Kidney (tissue), 14 donors: Measurements from ENCODE around the gene SLC26A1. TPM values are rescaled to one million over a fixed set of nuclear protein-coding genes. Genes with fewer than 3 reads are reported as not detected.
A peak's percentile ranks its signal among the peaks of the same experiment; 100 is the strongest.

Source experiments
- DNase-seq, 5 donors: peaks; one replicate each; pipeline ENCODE4 v3.0.0-alpha.2; 2013 to 2020
- FAIRE-seq: peaks from 2 replicates; lab custom pipeline; 2012; peaks lifted over from hg19 to GRCh38; lab: Jason Lieb, UNC
- H3K27ac ChIP-seq, 2 donors: one replicate each; pipeline ENCODE4 v1.7.0; 2013; ENCODE audit warnings: low read depth in 2 of 2, low read length in 2 of 2, inconsistent platforms in 1 of 2
- H3K27me3 ChIP-seq: one replicate; pipeline ENCODE4 v1.7.1; 2013; ENCODE audit warnings: low read length, inconsistent platforms; ENCODE audit not compliant: control insufficient read depth, insufficient read depth
- H3K36me3 ChIP-seq, 3 donors: one replicate each; pipeline versions ENCODE4 v1.7.0 to v1.7.1; 2013; ENCODE audit warnings: low read length in 3 of 3, control low read depth in 1 of 3, inconsistent platforms in 1 of 3; ENCODE audit not compliant: insufficient read depth in 3 of 3, control insufficient read depth in 2 of 3
- H3K4me1 ChIP-seq, 3 donors: one replicate each; pipeline versions ENCODE4 v1.7.0 to v1.7.1; 2013; ENCODE audit warnings: low read length in 3 of 3, inconsistent platforms in 1 of 3, low read depth in 1 of 3; ENCODE audit not compliant: control insufficient read depth in 2 of 3, insufficient read depth in 2 of 3
- H3K4me3 ChIP-seq, 3 donors: one replicate each; pipeline versions ENCODE4 v1.7.0 to v1.8.1; 2013; ENCODE audit warnings: low read length in 3 of 3, control low read depth in 1 of 3, inconsistent platforms in 1 of 3
- H3K9ac ChIP-seq, 3 donors: one replicate each; pipeline versions ENCODE4 v1.7.0 to v1.7.1; 2013; ENCODE audit warnings: low read length in 3 of 3, control low read depth in 1 of 3, inconsistent platforms in 1 of 3
- H3K9me3 ChIP-seq, 3 donors: one replicate each; pipeline versions ENCODE4 v1.7.0 to v1.7.1; 2013; ENCODE audit warnings: low read length in 3 of 3, control low read depth in 1 of 3, inconsistent platforms in 1 of 3; ENCODE audit not compliant: control insufficient read depth in 2 of 3, insufficient read depth in 1 of 3
- intact Hi-C: fragments of 100-400 bp; cut with DNase I; formaldehyde crosslinking; loops from one replicate; pipeline ENCODE4 v1.11.1; 2022
- polyA plus RNA-seq: library from polyadenylated mRNA; stranded (reverse); fragments of 350-450 nt; fragmentation: Illumina TruSeq; extraction: RNeasy Lipid Tissue Mini Kit (QIAGEN cat#74804); gene quantifications from one replicate; pipeline ENCODE4 v1.2.3, GENCODE V29; 2014; ENCODE audit warnings: low read depth, low replicate concordance; ENCODE audit not compliant: insufficient read depth
- total RNA-seq: library from RNA; stranded (reverse); fragmentation: NEBNext Ultra II Directional; extraction: Animal tissue kit (Norgen Biotek cat#: 25700); gene quantifications from one replicate; pipeline ENCODE4 v1.2.1, GENCODE V29; 2021
- TF ChIP-seq, protein P1 (sequence below): IDR thresholded peaks from 3 replicates; pipeline ENCODE4 v1.5.1; 2012; ENCODE audit warnings: mild to moderate bottlenecking, moderate library complexity, borderline replicate concordance; ENCODE audit not compliant: insufficient read depth; ENCODE audit errors: extremely low read depth
- donor health status: control.
- donor health status: control.
- donor health status: control.
- donor health status: control.
- donor health status: control.
- donor health status: DM: yes; HTN: yes; CAD: no.
- donor health status: Normal renal cell carcinoma (clear cell type).

Gene SLC26A1
- total and polyA plus RNA-seq, 2 donors from 2014 or later: 2.9 to 10.2 TPM

DNA sequence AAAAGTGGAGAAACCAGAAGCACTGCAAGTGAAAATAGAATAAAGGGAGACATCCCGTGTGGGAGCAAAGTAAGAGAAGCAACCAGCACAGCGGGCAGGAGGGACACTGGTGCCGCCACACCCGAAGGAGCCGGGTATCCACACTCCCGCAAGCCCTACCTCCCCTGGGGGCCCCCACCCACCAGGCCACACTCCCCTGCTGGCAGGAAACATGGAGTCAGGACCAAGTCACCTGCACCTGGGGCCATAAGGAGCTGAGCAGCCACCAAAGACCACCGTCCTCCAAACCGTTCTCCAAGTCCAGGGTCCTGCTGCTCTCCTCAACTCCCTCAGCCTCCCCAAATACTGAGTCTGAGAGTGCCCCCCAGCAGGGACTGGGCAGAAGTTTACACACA is 48.7 kb upstream of the SLC26A1 start:
- Histone ChIP-seq H3K4me1 (peaks cover 0 to 11% (median 2%) of the 10 kb centered on the region in 3 donors), H3K9ac (peak overlapping the region in 1 of 3 donors; percentile 16), H3K4me3 (no peak overlapping the region), H3K27ac (no peak overlapping the region), H3K27me3 (peaks cover 6% of the 10 kb centered on the region), H3K36me3 (no peaks in the 10 kb centered on the region), H3K9me3 (no peaks in the 10 kb centered on the region)
- TF ChIP-seq, protein P1, sequence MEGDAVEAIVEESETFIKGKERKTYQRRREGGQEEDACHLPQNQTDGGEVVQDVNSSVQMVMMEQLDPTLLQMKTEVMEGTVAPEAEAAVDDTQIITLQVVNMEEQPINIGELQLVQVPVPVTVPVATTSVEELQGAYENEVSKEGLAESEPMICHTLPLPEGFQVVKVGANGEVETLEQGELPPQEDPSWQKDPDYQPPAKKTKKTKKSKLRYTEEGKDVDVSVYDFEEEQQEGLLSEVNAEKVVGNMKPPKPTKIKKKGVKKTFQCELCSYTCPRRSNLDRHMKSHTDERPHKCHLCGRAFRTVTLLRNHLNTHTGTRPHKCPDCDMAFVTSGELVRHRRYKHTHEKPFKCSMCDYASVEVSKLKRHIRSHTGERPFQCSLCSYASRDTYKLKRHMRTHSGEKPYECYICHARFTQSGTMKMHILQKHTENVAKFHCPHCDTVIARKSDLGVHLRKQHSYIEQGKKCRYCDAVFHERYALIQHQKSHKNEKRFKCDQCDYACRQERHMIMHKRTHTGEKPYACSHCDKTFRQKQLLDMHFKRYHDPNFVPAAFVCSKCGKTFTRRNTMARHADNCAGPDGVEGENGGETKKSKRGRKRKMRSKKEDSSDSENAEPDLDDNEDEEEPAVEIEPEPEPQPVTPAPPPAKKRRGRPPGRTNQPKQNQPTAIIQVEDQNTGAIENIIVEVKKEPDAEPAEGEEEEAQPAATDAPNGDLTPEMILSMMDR: no peak
- intact Hi-C loops: no loop called here
- FAIRE-seq (no peak), DNase-seq (peak in 1 of 5 donors; percentile 76)

DNA sequence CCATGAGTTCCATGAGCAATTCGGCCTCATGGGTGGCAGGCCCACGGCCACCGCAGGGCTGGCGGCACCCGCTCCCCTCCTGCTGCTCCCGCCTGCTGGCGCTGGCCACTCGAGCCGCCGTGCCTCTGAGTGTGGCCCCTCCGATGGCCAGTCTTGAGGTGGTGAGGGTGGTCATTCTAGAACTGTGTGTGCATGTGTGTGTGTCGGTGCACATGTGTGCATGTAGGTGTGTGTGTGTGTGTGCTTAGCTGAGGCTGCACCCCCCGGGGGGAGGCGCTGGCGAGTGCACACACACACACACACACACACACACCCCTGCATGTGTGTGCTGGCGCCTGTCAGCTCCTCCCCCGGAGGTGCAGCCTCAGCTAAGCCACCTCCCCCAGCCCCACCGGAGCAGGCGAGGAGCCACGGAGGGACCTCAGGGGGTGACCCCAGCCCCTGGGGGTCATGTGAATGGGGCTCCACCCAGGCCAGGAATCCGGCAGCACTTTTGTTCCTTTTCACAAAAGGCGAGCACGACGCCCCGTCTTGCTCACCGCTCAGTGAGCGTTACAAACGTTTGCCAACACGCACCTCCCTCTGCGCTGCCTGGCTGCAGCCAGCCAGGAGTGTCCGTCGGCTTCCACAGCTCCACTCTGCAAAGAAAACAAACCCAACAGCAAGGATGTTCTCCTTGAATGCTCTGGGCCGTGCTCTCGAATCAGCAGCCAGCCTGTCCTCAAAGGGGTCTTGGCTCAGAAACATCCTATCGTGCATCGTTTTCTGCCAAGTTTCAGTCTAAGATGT is 48.1 kb upstream of the SLC26A1 start:
- H3K27me3 ChIP-seq: peaks cover 6% of the 10 kb centered on the region
- intact Hi-C loops: no loop called here
- H3K27ac ChIP-seq: no peak overlapping the region
- DNase-seq (peak; percentile 76 to 90 (median 82)), FAIRE-seq (no peak)
- TF ChIP-seq, protein P1: no peak
- peaks cover 0 to 10% (median 2%) of the 10 kb centered on the region in 3 donors for H3K4me1 ChIP-seq
- H3K4me3 ChIP-seq: no peak overlapping the region
- no peaks in the 10 kb centered on the region for H3K9me3 ChIP-seq
- H3K9ac ChIP-seq: peak overlapping the region in 1 of 3 donors; percentile 16
- no peaks in the 10 kb centered on the region for H3K36me3 ChIP-seq

DNA sequence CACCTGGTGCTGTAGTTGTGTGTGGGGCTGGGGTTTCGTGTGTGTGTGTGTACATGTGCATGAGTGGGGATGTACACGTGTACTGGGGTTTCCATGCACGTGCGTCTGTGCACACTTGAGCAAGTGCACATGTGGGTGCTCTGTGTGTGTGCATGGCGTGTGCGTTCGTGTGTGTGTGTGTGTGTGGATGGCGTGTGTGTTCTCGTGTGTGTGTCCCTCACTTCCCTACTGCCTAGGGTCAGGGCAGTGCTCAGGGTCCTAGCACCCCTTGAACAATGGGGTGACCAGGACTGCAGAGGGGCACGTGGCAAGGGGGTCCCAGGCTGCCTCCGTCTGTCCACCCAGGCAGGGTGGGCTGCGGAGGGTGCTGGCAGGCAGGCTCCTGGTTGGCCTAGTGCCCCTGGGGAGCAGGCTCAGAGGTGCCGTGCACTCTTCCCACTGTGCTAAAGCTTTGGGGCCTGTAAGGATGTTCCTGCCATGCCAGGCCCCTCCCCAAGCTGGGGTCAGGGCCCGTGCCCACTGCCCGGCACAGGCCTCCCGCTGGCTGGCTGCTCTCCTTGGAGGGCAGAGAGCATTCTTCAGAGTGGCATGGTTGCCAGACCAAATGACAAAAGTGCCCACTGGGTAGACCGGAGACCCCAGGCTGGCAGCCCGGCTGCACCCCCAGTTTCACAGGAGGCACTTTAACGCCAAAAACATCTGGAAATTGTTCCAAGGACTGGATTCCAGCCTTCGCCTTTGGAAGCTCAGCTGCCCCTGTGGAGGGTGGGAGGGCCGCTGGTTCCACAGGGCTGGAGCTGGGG is 47.3 kb upstream of the SLC26A1 start:
- peak in 1 of 5 donors; percentile 72 for DNase-seq
- TF ChIP-seq, protein P1: no peak
- H3K9me3 ChIP-seq: no peaks in the 10 kb centered on the region
- no peak overlapping the region for H3K9ac ChIP-seq
- FAIRE-seq: no peak
- intact Hi-C loops: no loop called here
- no peaks in the 10 kb centered on the region for H3K36me3 ChIP-seq
- no peak overlapping the region for H3K4me3 ChIP-seq
- no peak overlapping the region for H3K27ac ChIP-seq
- peaks cover 6% of the 10 kb centered on the region for H3K27me3 ChIP-seq
- peaks cover 0 to 10% (median 2%) of the 10 kb centered on the region in 3 donors for H3K4me1 ChIP-seq
